ENCODE results near the gene ADH7. TPM values are rescaled to one million over a fixed set of nuclear protein-coding genes. Genes with fewer than 3 reads are reported as not detected.

The ADH7 gene
- total and polyA plus RNA-seq, 2 of the 13 experiments (the other 11 are each of a cell fraction or from before 2014, with no cell fraction given), result not detected

DNA sequence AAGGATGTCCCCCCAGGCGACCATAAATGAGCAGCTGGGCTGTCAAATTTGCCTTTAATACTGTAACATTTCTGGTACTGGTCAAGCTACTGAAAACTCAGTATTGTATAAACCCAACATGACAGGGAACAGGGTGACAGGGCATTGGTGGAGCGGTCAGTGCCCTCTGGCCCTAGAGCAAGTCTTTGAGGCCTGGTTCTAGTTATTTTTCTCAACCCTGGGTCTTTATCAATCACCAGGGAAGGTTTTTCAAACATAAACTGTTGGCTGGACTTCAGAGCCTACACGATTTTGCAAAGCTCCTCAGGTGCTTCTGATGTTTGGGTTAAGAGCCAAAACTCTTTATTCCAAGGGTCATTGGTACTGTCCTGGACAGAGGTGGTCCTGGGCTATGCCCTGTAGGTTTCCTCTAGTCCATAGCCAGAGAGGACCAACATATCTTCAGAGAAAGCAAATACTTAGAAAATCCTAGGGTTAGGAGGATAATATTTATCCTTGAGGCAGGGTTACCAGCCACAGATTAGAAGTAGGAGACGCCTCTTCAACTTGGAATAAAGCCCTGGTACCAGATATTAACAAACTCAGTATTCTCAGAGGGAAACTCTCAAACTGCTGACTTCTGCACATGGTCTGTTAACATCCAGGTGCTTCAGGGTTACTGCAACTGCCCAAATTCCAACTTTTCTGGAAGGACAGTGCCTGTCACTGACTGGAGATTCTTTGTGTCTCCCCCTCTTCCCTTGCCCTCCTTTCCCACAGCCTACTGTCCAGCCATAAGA is 26.7 kb upstream of the ADH7 start (continued):
- TF ChIP-seq ZNF614 (CRISPR knock-in tag; IDR thresholded peaks at IDR 0.05; ENCODE audit: borderline replicate concordance) (no peak), XRCC5 (optimal IDR thresholded peaks at IDR 0.05; ENCODE audit: low read length) (no peak), GPN1 (CRISPR knock-in tag; IDR thresholded peaks at IDR 0.05; ENCODE audit: borderline replicate concordance) (no peak), ZFX (CRISPR knock-in tag; IDR thresholded peaks at IDR 0.05; ENCODE audit: low read depth) (no peak)

DNA sequence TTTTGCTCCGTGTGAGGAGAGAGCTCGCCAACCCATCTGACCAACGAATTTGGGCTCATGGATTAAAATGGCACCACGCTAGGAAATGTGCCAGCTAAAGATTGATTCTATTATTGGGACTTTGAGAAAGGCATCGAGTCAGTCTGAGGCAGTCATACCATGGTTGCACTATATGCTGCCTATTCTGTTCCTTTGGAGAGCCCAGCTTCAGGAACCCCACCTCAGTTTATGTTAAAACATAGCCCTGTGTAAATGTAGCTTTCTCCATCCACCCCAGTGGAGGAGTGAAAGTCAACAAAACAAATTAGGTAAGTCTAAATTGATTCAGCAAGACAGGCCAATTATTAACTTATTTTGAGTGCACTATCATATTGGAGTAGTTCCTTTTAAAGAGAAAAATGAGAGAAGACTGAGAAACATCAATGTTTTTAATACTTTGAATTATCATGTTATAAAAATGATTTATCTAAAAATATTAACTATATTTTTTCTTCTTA is 24.5 kb upstream of the ADH7 start:
- no peak overlapping the region for H3K4me3 ChIP-seq (replicated peaks in 1 of 3; ENCODE audit: insufficient read depth in 1 of 3, low read depth in 2 of 3, low read length in 3 of 3)
- H4K20me1 ChIP-seq (ENCODE audit: insufficient read depth, low read length), result no peaks in the 10 kb centered on the region
- no peaks in the 10 kb centered on the region for H3K79me2 ChIP-seq (ENCODE audit: insufficient read depth, low read length)
- intact Hi-C loops (cut with micrococcal nuclease; ENCODE audit: unreplicated experiment), result loop anchor here (10.0 kb wide), 1 partner anchor 375 kb away; the partner anchor contains the start of gene ADH5
- no peaks in the 10 kb centered on the region for H3K36me3 ChIP-seq (replicated peaks in 1 of 2; ENCODE audit: control insufficient read depth in 1 of 2, insufficient read depth in 2 of 2, low read length in 2 of 2)
- no peak for TF ChIP-seq DNMT3B (CRISPR knock-in tag; conservative IDR thresholded peaks at IDR 0.05)
- TF ChIP-seq, protein P1, sequence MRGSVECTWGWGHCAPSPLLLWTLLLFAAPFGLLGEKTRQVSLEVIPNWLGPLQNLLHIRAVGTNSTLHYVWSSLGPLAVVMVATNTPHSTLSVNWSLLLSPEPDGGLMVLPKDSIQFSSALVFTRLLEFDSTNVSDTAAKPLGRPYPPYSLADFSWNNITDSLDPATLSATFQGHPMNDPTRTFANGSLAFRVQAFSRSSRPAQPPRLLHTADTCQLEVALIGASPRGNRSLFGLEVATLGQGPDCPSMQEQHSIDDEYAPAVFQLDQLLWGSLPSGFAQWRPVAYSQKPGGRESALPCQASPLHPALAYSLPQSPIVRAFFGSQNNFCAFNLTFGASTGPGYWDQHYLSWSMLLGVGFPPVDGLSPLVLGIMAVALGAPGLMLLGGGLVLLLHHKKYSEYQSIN (CRISPR knock-in tag; IDR thresholded peaks at IDR 0.05; ENCODE audit: borderline replicate concordance), result no peak
- TF ChIP-seq, protein P2, sequence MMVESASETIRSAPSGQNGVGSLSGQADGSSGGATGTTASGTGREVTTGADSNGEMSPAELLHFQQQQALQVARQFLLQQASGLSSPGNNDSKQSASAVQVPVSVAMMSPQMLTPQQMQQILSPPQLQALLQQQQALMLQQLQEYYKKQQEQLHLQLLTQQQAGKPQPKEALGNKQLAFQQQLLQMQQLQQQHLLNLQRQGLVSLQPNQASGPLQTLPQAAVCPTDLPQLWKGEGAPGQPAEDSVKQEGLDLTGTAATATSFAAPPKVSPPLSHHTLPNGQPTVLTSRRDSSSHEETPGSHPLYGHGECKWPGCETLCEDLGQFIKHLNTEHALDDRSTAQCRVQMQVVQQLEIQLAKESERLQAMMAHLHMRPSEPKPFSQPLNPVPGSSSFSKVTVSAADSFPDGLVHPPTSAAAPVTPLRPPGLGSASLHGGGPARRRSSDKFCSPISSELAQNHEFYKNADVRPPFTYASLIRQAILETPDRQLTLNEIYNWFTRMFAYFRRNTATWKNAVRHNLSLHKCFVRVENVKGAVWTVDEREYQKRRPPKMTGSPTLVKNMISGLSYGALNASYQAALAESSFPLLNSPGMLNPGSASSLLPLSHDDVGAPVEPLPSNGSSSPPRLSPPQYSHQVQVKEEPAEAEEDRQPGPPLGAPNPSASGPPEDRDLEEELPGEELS (CRISPR knock-in tag; IDR thresholded peaks at IDR 0.05), result no peak
- TF ChIP-seq HOXA5 (CRISPR knock-in tag; IDR thresholded peaks at IDR 0.05), result no peak
- no peak for TF ChIP-seq ZMYM2 (CRISPR knock-in tag; IDR thresholded peaks at IDR 0.05)
- no peak for TF ChIP-seq NFE2 (CRISPR knock-in tag; IDR thresholded peaks at IDR 0.05)
- no peak for TF ChIP-seq ZNF382 (CRISPR knock-in tag; IDR thresholded peaks at IDR 0.05; ENCODE audit: borderline replicate concordance)
- no peak for TF ChIP-seq ZNF644 (CRISPR knock-in tag; IDR thresholded peaks at IDR 0.05; ENCODE audit: low read depth)
- no peak for TF ChIP-seq MXI1 (IDR thresholded peaks at IDR 0.05; ENCODE audit: borderline replicate concordance, low read depth, low read length)
- no peak for TF ChIP-seq HNF4A (CRISPR knock-in tag; IDR thresholded peaks at IDR 0.05)
- no peak for TF ChIP-seq NCOA2 (CRISPR knock-in tag; IDR thresholded peaks at IDR 0.05)
- TF ChIP-seq SMYD3 (CRISPR knock-in tag; IDR thresholded peaks at IDR 0.05), result no peak
- no peak for TF ChIP-seq SRY (CRISPR knock-in tag; IDR thresholded peaks at IDR 0.05)
- no peak for TF ChIP-seq TCF12 (IDR thresholded peaks at IDR 0.05)
- TF ChIP-seq TCF12 (CRISPR knock-in tag; IDR thresholded peaks at IDR 0.05), result no peak
- WGBS (ENCODE audit: low lambda C conversion rate), result 75% methylated on average over 5 of the region's 5 CpGs
- no peaks in the 10 kb centered on the region for H3K9me3 ChIP-seq (ENCODE audit: low read length)
- no peak overlapping the region for H3K9ac ChIP-seq (ENCODE audit: insufficient read depth, low read depth, low read length)
- DNase-seq (ENCODE audit: low spot score) (no peak), ATAC-seq (no peak), FAIRE-seq (no peak)
- H3K27me3 ChIP-seq (ENCODE audit: control insufficient read depth in 1 of 2, insufficient read depth in 2 of 2, low read length in 2 of 2), result no peaks in the 10 kb centered on the region; a peak in 1 of 5 replicates
- CTCF ChIA-PET (ENCODE audit: low intra/inter-chr PET ratio, low total read pairs), result no interaction called here
- no peak overlapping the region for H3K27ac ChIP-seq (ENCODE audit: extremely low read length, insufficient read depth, low read length)
- POLR2A ChIA-PET, result no interaction called here
- in situ Hi-C loops (cut with HindIII; ENCODE audit: extremely low pct_ligation_motif_present, low pct_unique_long_range_greater_than_20kb), result loop anchor here (25.0 kb wide), 1 partner anchor 997 kb away; no protein-coding TSS in a partner anchor
- no peak overlapping the region for H2AFZ ChIP-seq (ENCODE audit: low read length)
- H3K4me1 ChIP-seq (ENCODE audit: insufficient read depth, low read length), result peaks cover 9% of the 10 kb centered on the region
- H3K4me2 ChIP-seq (ENCODE audit: low read depth, low read length), result no peak overlapping the region
- no TSS peak for BruUV-seq (replicated peaks)

All from HepG2 (cell line).